Right renal cortex interstitium (tissue), 3 donors: ENCODE measurements around the gene RAB38. TPM values are rescaled to one million over a fixed set of nuclear protein-coding genes. Genes with fewer than 3 reads are reported as not detected.

ENCODE experiments used
- DNase-seq, 3 donors: peaks; one replicate each; pipeline ENCODE4 v3.0.0-alpha.2; 2013; ENCODE audit warnings: low read depth in 3 of 3, low spot score in 2 of 3
- polyA plus RNA-seq, 3 donors: library from polyadenylated mRNA; unstranded; fragments of 120-200 nt; gene quantifications; one replicate each; pipeline ENCODE4 v1.2.1, GENCODE V29; 2013; ENCODE audit not compliant: insufficient read length in 3 of 3

The RAB38 gene
- polyA plus RNA-seq, 3 donors, result 21.7 to 26.1 (median 23.0) TPM

DNA sequence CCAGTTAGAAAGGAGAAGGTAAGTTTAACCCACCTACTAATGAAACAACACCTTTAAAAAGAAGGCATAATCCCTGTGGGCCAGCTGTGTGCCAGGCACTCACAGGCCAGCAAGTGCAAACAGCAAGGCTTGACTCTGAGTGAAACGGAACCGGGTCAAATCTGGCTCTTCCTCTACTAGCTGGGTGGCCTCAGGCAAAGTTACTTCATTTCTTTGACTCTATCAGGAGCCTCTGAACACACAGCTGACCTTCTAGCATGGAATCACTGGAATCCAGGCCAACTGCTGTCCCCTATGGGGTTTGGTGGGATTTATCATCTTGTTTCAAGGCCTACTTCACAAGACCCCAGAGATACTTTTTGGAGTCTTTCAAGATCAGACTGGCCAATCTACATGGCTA lies 3.3 kb downstream of the RAB38 start:
- DNase-seq, result no peak

DNA sequence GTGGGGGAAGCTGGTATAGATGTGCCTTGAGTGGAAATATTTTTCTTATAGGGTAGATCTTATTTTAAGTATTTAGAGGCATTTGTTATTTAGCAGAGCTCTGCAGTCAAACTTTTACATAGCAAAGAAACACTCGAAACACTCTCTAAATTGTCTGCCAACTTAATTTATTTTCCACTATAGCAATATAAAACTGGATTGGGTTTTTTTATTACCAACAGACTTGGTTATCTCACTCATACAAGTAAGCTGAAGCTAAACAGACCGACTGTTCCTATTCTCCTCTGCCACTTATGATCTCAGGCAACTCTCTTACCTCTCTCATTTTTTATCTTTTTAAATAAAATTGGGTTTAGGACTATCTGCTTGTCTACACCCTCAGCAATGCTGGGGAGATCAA lies 4.6 kb downstream of the RAB38 start:
- no peak for DNase-seq

DNA sequence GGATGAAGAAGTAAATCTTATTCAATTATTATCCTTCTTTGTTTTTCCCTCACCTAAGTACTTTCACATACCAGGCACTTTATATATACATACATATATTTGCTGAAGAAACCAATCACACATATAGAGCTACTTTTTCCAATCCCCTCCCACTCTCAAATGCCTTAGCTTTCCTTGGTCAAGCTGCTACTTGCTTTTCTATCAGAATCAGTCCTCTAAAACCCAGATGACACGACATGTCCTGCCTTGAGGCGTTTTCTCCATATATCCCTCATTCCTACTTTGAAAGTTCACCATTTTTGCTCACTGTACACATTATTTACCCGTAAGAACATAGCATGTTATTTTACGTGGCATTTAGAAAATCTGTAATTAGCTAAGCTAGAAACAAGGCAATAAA lies 5.4 kb downstream of the RAB38 start:
- DNase-seq, result no peak

DNA sequence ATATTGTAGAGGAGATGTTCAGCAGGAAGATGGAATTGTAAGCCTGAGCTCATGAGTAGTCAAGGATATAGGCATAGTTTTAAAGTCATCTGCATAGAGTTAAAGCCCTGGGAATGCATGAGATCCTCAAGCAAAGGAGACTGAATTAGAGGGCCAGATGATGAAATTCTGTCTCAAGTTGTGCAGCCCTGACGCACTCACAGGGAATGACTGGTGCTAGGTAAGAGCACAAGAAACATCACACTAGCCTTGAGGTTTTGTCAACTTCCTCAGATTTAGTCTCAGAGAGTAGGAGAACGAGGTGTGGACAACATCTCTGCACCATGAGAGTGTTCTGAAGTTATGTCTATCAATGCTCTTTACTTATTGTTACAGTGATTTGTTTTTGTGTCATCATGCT lies 5.8 kb downstream of the RAB38 start:
- DNase-seq, result no peak

DNA sequence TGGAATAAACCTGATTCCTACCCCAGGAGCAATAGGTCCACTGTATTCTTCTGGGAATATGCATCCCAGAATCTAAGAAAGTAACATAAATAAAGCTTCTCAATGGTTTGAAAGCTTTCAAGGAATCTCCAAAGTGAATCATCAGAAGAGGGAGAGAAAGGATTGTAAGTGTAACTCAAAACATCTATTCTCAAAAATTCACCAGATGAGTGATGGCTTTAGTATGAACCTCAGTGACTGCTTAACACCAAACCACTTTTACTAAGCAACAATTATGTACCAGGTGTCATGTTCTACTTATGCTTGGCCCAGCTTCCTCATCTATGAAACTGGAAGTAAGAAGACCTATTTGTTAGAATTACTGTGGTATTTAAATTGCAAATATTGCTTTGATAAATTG lies 7.4 kb downstream of the RAB38 start:
- no peak for DNase-seq

DNA sequence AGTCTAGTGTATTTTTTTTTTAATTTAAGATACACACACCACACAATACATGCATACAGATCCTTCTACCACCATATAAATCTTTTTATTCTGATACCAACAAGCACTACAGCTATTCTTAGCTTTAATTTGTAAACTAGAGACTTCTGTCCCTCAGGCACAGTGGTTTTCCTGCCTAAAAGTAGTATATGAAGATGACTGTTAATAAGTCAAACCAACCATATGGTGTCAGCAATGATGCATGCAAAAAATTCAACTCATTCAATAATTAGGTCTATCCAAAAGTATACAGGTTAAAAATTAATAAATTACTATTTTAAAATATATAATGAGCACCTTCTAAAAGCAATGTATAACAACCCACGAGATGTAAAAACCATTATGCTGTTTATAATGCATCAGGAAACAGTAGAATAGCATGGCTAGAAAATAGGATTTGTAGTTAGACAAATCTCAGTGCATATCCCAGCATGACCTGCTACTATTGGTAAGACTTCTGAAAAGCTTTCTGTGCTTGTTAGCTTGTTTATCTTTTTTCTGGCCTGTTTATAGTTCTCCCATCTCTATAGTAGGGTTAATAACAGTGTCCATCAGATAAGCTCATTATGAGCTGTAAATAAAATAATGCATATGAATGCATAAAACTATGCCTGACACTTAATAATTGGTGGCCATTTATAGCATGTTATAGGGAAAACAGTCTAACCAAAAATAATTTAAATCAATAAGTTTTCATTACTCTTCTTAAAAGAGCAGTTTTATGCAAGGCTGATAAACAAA lies 10.2 kb downstream of the RAB38 start:
- DNase-seq, result no peak

DNA sequence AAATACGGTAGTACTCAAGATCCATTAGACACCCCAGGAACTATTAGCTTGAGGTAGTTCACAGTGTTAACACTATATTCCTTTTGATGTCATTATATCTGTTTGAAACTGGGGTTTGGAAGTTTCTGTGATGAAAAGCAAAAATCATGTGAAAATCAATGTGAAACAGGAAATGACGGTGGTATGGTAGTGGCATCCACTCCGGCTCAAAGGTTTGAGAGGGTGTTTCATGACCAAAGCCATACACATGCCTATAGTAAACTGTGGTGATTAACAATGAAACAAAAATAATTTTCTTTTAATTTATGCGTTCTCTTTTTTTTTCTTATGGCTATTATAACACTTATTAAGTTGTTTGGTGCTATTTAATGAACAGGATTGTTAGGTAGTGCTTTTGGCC lies 10.9 kb downstream of the RAB38 start:
- DNase-seq, result no peak

DNA sequence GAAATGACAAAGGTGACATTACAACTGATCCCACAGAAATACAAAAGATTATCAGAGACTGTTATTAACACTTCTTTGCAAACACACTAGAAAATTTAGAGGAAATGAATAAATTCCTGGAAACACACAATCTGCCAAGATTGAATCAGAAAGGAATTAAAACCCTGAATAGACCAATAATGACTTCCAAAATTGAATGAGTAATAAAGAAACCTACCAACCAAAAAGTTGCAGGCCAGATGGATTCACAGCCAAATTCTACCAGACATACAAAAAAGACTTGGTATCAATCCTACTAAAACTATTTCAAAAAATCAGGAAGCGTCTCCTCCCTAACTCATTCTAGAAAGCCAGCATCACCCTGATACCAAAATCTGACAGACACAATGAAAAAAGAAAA lies 17.2 kb downstream of the RAB38 start:
- no peak for DNase-seq

DNA sequence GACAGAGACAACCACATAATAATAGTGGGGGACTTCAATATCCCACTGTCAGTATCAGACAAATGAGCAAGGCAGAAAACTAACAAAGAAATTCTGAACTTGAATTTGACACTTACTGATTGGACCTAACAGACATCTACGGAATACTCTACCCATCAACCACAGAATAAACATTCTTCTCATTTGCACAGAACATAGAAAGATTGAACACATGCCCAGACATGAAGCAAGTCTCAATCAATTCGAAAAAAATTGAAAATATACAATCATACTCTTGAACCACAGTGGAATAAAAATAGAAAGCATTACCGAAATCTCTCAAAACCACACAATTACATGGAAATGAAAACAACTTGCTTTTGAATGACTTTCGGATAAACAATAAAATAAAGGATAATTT lies 17.9 kb downstream of the RAB38 start:
- DNase-seq, result no peak

DNA sequence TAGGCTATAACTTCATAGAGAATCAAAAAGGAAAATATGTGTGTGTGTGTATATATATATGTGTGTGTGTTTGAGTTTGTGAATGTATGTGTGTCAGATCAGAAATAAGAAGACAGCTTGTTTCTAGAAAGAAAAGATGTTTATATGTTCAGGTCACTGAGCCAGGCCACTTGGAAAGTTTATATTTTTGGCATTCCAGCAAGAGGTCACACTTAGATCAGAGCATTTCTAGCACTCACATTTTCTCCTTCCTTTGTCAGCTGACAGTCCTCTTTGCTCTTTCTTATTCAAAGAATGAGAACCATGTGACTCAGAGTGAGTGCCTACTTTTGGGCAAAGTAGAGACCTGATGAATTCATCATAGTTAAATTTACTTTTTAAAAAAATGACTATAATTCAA lies 22.9 kb downstream of the RAB38 start:
- DNase-seq, result no peak

DNA sequence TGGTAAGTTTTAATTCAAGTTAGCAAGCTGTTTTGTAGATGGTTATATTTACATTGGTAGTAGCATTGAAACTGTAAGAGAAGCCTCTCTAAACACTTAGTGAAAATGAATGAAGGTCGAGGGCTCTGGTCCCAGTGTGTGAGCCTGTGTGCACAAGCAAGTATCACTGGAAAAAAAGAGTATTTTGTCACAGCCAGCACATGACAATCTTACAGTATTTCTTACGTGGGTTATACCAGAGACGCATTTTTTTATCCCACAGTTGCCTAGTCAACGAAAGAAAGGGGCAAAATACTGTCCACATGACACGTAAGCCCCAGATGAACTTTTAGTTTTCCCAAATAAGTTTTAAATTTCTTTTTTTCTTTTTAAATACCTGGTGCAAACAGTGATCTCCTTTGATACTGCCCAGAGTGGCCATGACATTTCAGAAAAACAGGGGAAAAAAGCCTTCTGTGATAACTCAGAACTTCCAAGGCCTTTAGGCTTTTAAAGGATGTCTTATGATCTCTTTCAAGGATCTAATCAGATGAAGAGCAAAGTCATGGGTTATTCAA lies 23.5 kb downstream of the RAB38 start:
- DNase-seq, result no peak

DNA sequence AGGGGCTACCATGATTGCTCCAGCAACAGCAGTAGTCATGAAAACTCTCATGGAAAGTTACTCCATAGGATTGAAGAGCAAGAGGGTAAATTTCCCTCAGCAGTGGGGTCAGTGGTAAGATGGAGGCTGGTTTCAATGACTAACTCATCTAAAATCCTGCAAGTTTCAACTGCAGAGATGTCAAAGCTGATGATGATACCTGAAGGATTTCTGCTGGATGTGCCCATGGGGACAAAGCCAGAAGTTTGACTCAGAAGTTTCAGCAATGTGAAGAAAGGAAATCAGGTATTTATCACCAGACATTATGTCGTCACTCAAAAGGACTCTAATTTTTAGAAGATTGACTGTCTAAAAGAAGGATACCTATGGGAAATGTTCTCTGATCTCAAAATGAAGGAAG lies 29.1 kb downstream of the RAB38 start:
- DNase-seq, result no peak

DNA sequence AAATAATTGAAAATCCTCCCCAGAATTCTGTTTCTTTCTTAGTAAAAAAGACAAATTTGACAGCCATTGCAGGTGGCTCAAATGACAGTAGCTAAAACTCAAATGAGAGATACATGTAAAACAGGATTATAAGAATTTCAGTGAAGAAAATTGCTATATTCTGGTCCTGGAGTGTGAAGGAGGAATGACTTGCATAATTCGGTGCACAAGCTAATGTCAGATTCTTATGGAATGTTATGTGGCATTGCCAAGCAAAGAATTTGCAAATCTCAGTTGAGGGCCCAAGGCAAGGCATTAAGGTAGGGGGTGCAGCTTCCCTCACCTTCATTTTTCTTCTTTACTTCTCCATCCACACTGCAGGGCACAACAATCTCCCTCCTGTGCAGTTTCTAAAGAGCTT lies 35.4 kb downstream of the RAB38 start:
- no peak for DNase-seq

DNA sequence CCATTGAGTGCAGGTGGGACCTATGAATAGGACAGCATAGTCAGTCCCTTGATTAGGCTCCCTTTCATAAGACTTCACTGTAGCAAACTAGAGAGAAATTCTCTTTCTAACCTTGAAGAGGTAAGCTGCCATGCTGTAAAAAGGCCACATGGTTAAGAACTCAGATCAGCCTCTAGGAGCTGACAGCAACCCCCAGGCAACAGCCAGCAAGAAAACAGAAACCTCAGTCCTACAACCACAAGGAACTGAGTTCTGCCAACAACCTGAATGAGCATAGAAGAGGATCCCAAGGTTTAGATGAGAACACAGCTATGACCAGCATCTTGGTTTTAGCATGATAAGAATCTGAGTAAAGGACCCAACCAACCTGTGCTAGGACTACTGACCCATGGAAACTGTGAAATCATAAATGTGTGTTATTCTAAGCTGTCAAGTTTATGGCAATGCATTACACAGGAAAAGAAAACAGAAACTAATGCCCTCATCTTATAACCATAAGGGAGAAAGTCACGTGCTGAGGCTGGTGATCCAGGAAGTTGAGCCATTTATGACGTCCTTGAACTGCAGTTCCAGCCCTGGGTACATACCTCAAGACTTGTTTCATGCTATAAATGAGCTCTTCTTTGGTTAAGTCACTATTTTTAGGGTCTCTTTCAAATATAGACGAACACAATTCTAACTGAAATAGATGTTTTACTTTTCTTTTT lies 43.3 kb downstream of the RAB38 start:
- no peak for DNase-seq

DNA sequence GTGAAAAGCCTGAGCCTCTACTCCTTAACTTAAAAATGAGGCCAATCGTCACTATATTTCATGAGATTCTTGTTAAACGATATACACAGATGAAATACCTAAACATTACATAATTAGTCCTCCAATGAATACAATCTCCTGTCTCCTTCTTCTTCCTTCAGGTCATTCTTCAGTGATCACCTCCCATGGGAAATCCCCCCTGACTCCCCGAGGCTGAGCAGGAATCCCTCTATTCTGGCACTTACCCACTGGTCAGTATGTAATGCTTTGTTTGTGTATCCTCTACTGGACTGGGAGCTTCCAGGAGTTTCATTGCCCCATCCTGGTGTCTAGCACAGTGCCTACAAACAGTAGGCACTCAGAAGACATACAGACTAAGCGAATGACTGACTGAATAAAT lies 52.3 kb downstream of the RAB38 start:
- DNase-seq, result no peak

DNA sequence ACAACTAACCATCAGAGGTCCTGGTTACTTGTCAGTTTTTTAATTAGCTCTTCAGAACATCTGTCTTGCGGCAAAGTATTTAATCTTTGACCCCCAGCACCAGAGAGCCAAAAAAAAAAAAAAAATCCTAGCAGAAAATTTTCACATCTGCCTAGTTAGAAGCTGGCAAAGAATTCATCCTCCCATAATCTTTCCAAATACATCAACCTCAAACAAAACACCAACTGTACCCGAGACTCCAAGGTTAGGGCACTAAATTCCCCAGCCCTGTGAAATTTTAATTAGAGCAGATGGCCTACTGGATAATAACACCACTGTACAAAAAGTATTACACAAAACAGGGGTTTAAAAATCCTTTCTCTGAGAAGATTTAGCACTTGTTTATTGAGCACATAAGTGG lies 55.7 kb downstream of the RAB38 start:
- DNase-seq, result no peak

DNA sequence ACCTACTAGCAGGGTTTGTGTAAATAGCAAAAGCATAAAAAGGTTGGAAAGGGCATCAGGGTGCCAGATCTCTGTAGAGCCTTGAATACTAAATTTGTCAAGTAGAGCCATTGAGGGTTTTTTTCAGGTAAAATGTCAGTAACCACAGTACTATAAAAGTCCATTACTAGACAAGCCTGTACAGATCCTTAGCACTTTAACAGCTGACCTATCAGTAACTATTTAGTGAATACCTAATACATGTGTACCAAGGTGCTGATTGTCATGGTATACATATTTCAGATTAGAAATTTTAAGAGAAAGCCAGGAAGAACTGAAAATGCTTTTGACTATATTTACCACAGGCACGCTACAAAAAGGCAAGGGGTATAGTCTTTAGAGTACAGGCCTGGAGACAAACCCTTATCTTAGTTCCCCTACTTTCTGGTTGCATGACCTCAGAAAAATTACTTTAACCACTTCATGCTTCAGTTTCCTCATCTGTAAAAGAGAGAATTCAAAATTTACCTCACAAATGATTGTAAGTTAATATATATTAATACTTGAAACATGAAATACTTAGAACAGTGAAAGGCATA lies 57.9 kb downstream of the RAB38 start:
- no peak for DNase-seq

DNA sequence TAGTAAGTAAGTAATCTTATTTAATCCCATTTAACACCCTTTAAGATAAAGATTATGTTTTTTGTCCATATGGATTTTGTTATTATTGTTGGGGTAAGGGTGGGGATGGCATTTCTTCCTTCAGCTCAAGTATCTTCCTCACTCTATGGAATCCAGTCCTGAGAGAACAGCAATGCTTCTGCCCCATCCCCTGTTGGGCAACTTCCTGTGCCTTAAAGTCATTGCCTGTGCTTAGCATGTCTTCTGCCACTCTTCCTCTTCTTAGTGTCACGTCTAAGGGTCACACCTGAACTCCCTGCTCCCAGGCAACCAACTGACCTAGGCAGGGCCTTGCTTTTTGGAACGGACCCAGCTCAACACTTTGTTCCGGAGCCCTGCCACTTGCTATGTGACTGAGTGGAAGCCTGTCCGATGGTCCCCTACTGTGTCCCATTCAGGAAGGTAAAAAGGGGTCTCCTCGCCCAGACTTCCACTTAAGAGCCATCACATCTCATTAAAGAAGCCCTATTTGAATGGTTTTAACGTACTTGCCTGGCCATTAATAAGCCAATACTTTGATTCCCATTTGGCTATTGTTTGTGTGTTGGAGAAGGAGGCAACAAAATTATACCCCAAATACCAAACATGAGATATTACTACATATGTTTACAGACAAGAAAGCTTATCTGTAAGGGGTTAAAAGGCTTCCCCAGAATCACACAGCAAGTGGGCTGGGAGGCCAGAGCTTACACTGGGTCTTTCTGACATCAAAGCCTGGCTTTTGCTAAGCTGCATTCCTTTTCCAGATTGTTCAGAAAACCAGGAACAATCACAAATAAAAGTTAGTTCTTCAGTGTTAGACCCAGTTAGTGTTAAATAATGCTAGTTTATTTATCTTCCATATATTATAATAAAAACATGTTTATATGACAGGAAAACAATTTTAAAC lies 59.2 kb downstream of the RAB38 start:
- DNase-seq, result no peak

DNA sequence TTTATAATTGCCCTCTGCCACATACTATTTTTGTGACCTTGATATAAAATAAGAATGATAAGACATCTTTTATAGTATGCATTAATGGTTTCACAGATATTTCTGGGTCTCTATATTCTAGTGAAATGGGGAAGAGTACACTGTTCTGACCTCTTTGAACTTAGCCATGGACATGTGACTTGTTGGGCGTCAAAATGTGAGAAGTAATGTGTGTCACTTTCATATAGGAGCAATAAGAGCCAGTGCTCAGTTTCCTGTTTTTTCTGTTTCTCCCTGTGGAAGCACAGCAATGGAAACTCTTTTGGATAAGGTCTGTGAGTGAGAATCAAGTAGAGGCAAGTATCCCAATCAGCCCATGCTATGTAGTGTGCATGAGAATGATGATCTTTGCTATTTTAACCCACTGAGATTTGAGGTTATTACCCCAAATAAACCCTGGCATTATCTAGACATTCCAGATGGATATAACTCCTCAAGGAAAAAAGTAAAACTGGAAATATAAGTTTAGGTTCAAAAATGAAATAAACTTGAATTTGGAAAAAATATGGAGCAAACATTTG lies 60.7 kb downstream of the RAB38 start:
- DNase-seq, result no peak

DNA sequence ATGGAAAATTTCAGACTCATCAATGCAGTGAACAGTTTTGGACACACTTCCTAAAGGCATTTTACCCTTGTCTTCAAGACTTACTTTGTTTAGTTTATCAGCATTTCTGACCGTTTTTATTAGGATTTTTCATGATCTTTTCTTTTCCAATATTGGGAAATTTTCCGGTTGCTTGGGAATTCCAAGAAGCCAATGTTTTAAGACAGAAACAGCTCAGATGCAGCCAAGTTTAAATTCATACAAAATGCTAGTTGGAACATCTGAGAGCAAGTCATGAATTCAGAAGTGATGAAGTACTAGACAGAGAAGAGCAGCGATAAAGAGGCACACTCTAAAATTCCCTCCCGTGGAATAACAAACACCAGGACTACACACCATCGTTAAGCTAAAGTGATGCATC lies 68.6 kb downstream of the RAB38 start:
- DNase-seq, result no peak
